ENCODE data around the gene CELSR1.

GRCh38 chr22:46407748-46408147, 129.7 kb downstream of the CELSR1 start:
- TF ChIP-seq, protein P1, sequence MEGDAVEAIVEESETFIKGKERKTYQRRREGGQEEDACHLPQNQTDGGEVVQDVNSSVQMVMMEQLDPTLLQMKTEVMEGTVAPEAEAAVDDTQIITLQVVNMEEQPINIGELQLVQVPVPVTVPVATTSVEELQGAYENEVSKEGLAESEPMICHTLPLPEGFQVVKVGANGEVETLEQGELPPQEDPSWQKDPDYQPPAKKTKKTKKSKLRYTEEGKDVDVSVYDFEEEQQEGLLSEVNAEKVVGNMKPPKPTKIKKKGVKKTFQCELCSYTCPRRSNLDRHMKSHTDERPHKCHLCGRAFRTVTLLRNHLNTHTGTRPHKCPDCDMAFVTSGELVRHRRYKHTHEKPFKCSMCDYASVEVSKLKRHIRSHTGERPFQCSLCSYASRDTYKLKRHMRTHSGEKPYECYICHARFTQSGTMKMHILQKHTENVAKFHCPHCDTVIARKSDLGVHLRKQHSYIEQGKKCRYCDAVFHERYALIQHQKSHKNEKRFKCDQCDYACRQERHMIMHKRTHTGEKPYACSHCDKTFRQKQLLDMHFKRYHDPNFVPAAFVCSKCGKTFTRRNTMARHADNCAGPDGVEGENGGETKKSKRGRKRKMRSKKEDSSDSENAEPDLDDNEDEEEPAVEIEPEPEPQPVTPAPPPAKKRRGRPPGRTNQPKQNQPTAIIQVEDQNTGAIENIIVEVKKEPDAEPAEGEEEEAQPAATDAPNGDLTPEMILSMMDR (IDR thresholded peaks at IDR 0.05), result no peak
- TF ChIP-seq POLR2A (IDR thresholded peaks at IDR 0.05) (no peak), EP300 (IDR thresholded peaks at IDR 0.05) (no peak)

Data from ovary (tissue), 3 donors.